OCI-LY7 (cell line): ENCODE results near the gene KCNQ5. TPM values are rescaled to one million over a fixed set of nuclear protein-coding genes. Genes with fewer than 3 reads are reported as not detected.

Experiments used
- BruUV-seq: library from RNA; stranded (reverse); fragments of 400-500 nt; replicated peaks from 2 replicates; lab custom pipeline; 2021; lab: Mats Ljungman, UMichigan
- CTCF ChIA-PET: fragments of 300-600 bp; sonication (Branson Sonifier 250); formaldehyde crosslinking; loops from one replicate; lab custom pipeline; 2022; ENCODE audit warnings: antibody characterized with exemption; ENCODE audit not compliant: unreplicated experiment; lab: Charles Lee
- POLR2A ChIA-PET: fragments of 300-600 bp; sonication (Branson Sonifier 250); formaldehyde crosslinking; loops from one replicate; lab custom pipeline; 2022; ENCODE audit warnings: antibody characterized with exemption; lab: Charles Lee
- DNase-seq: peaks from one replicate; pipeline ENCODE4 v3.0.0-alpha.2; 2015; ENCODE audit warnings: low spot score
- H2AFZ ChIP-seq: fragments of 200-600 bp; sonication (generic), shearing (Covaris generic); 2 replicates; pipeline ENCODE4 v1.6.1; 2014; ENCODE audit warnings: mild to moderate bottlenecking, antibody characterized with exemption, low read length, moderate library complexity
- H3K27ac ChIP-seq: fragments of 200-600 bp; sonication (generic); 2 replicates; pipeline ENCODE4 v1.5.1; 2014; ENCODE audit warnings: mixed run types, low read depth, mild to moderate bottlenecking, moderate library complexity, low read length, inconsistent platforms; ENCODE audit not compliant: poor library complexity, severe bottlenecking
- H3K36me3 ChIP-seq: fragments of 200-600 bp; sonication (generic); 2 replicates; pipeline ENCODE4 v1.6.1; 2014; ENCODE audit warnings: mild to moderate bottlenecking, antibody characterized with exemption, low read length, moderate library complexity, mixed read lengths; ENCODE audit not compliant: insufficient read depth
- H3K4me1 ChIP-seq: fragments of 200-600 bp; sonication (generic); 2 replicates; pipeline ENCODE4 v1.5.1; 2014; ENCODE audit warnings: mild to moderate bottlenecking, low read length; ENCODE audit not compliant: insufficient read depth, poor library complexity, severe bottlenecking
- H3K4me2 ChIP-seq: fragments of 200-600 bp; sonication (generic); 2 replicates; pipeline ENCODE4 v1.6.1; 2014; ENCODE audit warnings: mild to moderate bottlenecking, low read length
- H3K4me3 ChIP-seq: fragments of 200-600 bp; sonication (generic); 2 replicates; pipeline ENCODE4 v1.5.1; 2014; ENCODE audit warnings: mild to moderate bottlenecking, low read depth, low read length; ENCODE audit not compliant: poor library complexity, severe bottlenecking
- H3K79me2 ChIP-seq: fragments of 200-600 bp; sonication (generic); 2 replicates; pipeline ENCODE4 v1.6.1; 2016; ENCODE audit warnings: low read depth, mild to moderate bottlenecking, low read length, moderate library complexity, mixed read lengths; ENCODE audit not compliant: insufficient read depth
- H3K9me2 ChIP-seq: fragments of 200-600 bp; sonication (generic); 2 replicates; pipeline ENCODE4 v1.6.1; 2016; ENCODE audit warnings: mild to moderate bottlenecking, low read length, mixed read lengths; ENCODE audit not compliant: insufficient read depth
- H3K9me3 ChIP-seq: fragments of 200-600 bp; sonication (generic); 2 replicates; pipeline ENCODE4 v1.6.1; 2014; ENCODE audit warnings: mild to moderate bottlenecking, mixed run types, low read length, mixed read lengths
- H4K20me1 ChIP-seq: fragments of 200-600 bp; sonication (generic); 2 replicates; pipeline ENCODE4 v1.6.1; 2014; ENCODE audit warnings: mild to moderate bottlenecking, antibody characterized with exemption, low read length, moderate library complexity, mixed read lengths; ENCODE audit not compliant: insufficient read depth
- EZH2phosphoT487 ChIP-seq: fragments of 200-600 bp; sonication (generic); IDR thresholded peaks from 2 replicates; pipeline ENCODE4 v1.6.1; 2018; ENCODE audit warnings: low read depth, borderline replicate concordance, mild to moderate bottlenecking, mixed run types, antibody characterized with exemption, low read length, moderate library complexity, mixed read lengths
- intact Hi-C: fragments of 100-400 bp; cut with micrococcal nuclease; formaldehyde crosslinking; loops from one replicate; pipeline ENCODE4 v1.10.0; 2022; ENCODE audit not compliant: unreplicated experiment
- total RNA-seq, 2 experiments: library from RNA; depleted of rRNA in 1 of 2; stranded (reverse); fragments of >200 nt in 1 of 2; shearing (Covaris generic) in 1 of 2; gene quantifications; 2 replicates each; pipeline ENCODE4 v1.2.3, GENCODE V29; 2014 to 2022
- TF ChIP-seq, protein P1 (sequence below): fragments of 200-600 bp; sonication (generic); conservative IDR thresholded peaks from 2 replicates; pipeline ENCODE4 v1.5.1; 2014; ENCODE audit warnings: mild to moderate bottlenecking, antibody characterized with exemption, low read length, moderate library complexity, mixed read lengths

The KCNQ5 gene
- total RNA-seq, 2 experiments from 2014 or later = 26.1 to 29.7 TPM

- ChIA-PET CTCF (no interaction called here), POLR2A (interaction anchor here (0.7 kb wide), 1 partner anchor 522 kb away, joined by 3 read pairs; no protein-coding TSS in a partner anchor)
- H3K27ac ChIP-seq = no peak overlapping the region
- intact Hi-C loops = no loop called here
- H3K4me1 ChIP-seq = no peaks in the 10 kb centered on the region
- TF ChIP-seq, protein P1, sequence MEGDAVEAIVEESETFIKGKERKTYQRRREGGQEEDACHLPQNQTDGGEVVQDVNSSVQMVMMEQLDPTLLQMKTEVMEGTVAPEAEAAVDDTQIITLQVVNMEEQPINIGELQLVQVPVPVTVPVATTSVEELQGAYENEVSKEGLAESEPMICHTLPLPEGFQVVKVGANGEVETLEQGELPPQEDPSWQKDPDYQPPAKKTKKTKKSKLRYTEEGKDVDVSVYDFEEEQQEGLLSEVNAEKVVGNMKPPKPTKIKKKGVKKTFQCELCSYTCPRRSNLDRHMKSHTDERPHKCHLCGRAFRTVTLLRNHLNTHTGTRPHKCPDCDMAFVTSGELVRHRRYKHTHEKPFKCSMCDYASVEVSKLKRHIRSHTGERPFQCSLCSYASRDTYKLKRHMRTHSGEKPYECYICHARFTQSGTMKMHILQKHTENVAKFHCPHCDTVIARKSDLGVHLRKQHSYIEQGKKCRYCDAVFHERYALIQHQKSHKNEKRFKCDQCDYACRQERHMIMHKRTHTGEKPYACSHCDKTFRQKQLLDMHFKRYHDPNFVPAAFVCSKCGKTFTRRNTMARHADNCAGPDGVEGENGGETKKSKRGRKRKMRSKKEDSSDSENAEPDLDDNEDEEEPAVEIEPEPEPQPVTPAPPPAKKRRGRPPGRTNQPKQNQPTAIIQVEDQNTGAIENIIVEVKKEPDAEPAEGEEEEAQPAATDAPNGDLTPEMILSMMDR = no peak
- no peak for TF ChIP-seq EZH2phosphoT487
- peaks cover 12% of the 10 kb centered on the region for H4K20me1 ChIP-seq
- DNase-seq = no peak
- H3K9me3 ChIP-seq = no peaks in the 10 kb centered on the region
- H3K9me2 ChIP-seq = no peaks in the 10 kb centered on the region
- H2AFZ ChIP-seq = no peak overlapping the region
- peaks cover 33% of the 10 kb centered on the region; the same call in 1 of the 2 replicates for H3K79me2 ChIP-seq
- no TSS peak for BruUV-seq
- no peak overlapping the region for H3K4me3 ChIP-seq
- no peak overlapping the region for H3K4me2 ChIP-seq
- 0 out of 2 replicates have a peak, but pooled peaks cover 4% of the 10 kb centered on the region for H3K36me3 ChIP-seq
These were observed 80.6 kb downstream of the KCNQ5 start for GRCh38 chr6:72702421-72702820.

DNA sequence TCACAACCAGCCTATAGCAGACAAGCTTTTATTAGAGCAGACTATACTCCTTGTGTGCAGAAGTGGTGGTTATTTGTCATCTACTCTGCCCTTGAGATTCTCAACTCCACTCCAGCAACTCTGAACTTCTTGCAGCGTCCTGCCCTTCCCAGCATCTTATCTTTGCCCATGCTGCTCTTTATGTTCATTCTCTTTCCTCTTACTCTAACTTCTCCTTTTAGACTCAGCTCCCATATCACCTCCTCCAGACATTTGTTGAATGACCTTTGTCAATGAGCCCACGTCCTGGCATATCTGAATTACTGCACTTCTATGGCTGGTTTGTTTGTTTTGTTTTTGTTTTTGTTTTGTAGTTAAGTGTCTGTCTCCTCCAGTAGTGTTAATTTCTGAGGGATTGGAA is 81.2 kb downstream of the KCNQ5 start:
- DNase-seq = no peak
- Histone ChIP-seq H3K36me3 (0 out of 2 replicates have a peak, but pooled peaks cover 3% of the 10 kb centered on the region), H3K4me2 (no peak overlapping the region), H3K9me3 (no peaks in the 10 kb centered on the region), H3K4me1 (no peaks in the 10 kb centered on the region), H3K9me2 (no peaks in the 10 kb centered on the region), H3K79me2 (peaks cover 38% of the 10 kb centered on the region), H3K27ac (no peak overlapping the region), H2AFZ (no peak overlapping the region), H4K20me1 (peaks cover 12% of the 10 kb centered on the region), H3K4me3 (no peak overlapping the region)
- ChIA-PET POLR2A (interaction anchor here (1.1 kb wide), 1 partner anchor 53 kb away, joined by 3 read pairs; no protein-coding TSS in a partner anchor), CTCF (no interaction called here)
- intact Hi-C loops = no loop called here
- TF ChIP-seq, protein P1 = no peak
- TF ChIP-seq EZH2phosphoT487 = no peak
- no TSS peak for BruUV-seq

GRCh38 chr6:72704979-72705378 is 83.1 kb downstream of the KCNQ5 start:
- Histone ChIP-seq H3K4me3 (no peak overlapping the region), H3K9me3 (no peaks in the 10 kb centered on the region), H3K27ac (no peak overlapping the region), H3K9me2 (no peaks in the 10 kb centered on the region), H3K79me2 (peaks cover 41% of the 10 kb centered on the region), H2AFZ (no peak overlapping the region), H3K4me1 (no peaks in the 10 kb centered on the region), H3K36me3 (peaks cover 10% of the 10 kb centered on the region; the same call in 1 of the 2 replicates), H4K20me1 (peaks cover 12% of the 10 kb centered on the region), H3K4me2 (no peak overlapping the region)
- ChIA-PET POLR2A (interaction anchor here (0.7 to 2.6 kb wide), 5 partner anchors 8 to 54 kb away, joined by 3 to 8 read pairs (median 4); no protein-coding TSS in a partner anchor), CTCF (no interaction called here)
- TF ChIP-seq, protein P1 = peak; percentile 36
- TF ChIP-seq EZH2phosphoT487 = no peak
- DNase-seq = no peak
- no TSS peak for BruUV-seq
- intact Hi-C loops = no loop called here
